Osteoblast (primary cell): ENCODE results near the gene BDKRB2. TPM values are rescaled to one million over a fixed set of nuclear protein-coding genes. Genes with fewer than 3 reads are reported as not detected.

Source experiments
- DNase-seq: peaks from one replicate; pipeline ENCODE4 v3.0.0; 2011; ENCODE audit warnings: low spot score, mixed read lengths; ENCODE audit not compliant: insufficient read length; ENCODE audit errors: missing footprints
- H2AFZ ChIP-seq: 2 replicates; pipeline ENCODE4 v1.6.0; 2011; ENCODE audit warnings: mild to moderate bottlenecking, low read length
- H3K27ac ChIP-seq: 2 replicates; pipeline ENCODE4 v1.5.1; 2011; ENCODE audit warnings: mild to moderate bottlenecking, low read depth, low read length, moderate library complexity
- H3K27me3 ChIP-seq: 2 replicates; pipeline ENCODE4 v1.6.0; 2012; ENCODE audit warnings: mild to moderate bottlenecking, control low read depth, inconsistent platforms, low read length, moderate library complexity; ENCODE audit not compliant: insufficient read depth
- H3K36me3 ChIP-seq: 2 replicates; pipeline ENCODE4 v1.5.1; 2011; ENCODE audit warnings: mild to moderate bottlenecking, low read length, control low read depth, moderate library complexity; ENCODE audit not compliant: insufficient read depth
- H3K4me1 ChIP-seq: 2 replicates; pipeline ENCODE4 v1.5.1; 2011; ENCODE audit warnings: mild to moderate bottlenecking, low read length, control low read depth, moderate library complexity; ENCODE audit not compliant: insufficient read depth
- H3K4me2 ChIP-seq: 2 replicates; pipeline ENCODE4 v1.6.0; 2011; ENCODE audit warnings: mild to moderate bottlenecking, low read length; ENCODE audit not compliant: insufficient read depth
- H3K4me3 ChIP-seq: fragments of 200-600 bp; sonication (generic); 3 replicates; pipeline ENCODE4 v1.5.1; 2012; ENCODE audit warnings: mild to moderate bottlenecking, low read length, inconsistent platforms; ENCODE audit not compliant: insufficient read depth
- H3K79me2 ChIP-seq: 2 replicates; pipeline ENCODE4 v1.6.0; 2012; ENCODE audit warnings: mild to moderate bottlenecking, low read length, control low read depth, inconsistent platforms; ENCODE audit not compliant: insufficient read depth
- H3K9me3 ChIP-seq: 2 replicates; pipeline ENCODE4 v1.5.1; 2011; ENCODE audit warnings: low read depth, low read length, control low read depth
- H4K20me1 ChIP-seq: 2 replicates; pipeline ENCODE4 v1.6.0; 2012; ENCODE audit warnings: mild to moderate bottlenecking, low read length, control low read depth; ENCODE audit not compliant: insufficient read depth
- CTCF ChIP-seq: IDR thresholded peaks from 2 replicates; pipeline ENCODE4 v1.5.1; 2011; ENCODE audit warnings: mild to moderate bottlenecking, low read depth, low read length, moderate library complexity; ENCODE audit errors: extremely low read depth
- total RNA-seq: library from RNA; depleted of rRNA; stranded (reverse); fragments of >200 nt; gene quantifications from 2 replicates; pipeline ENCODE4 v1.2.3, GENCODE V29; 2012

BDKRB2 gene
- total RNA-seq, 1 donor: 7.6 TPM

GRCh38 chr14:96221841-96222240 is 17.2 kb downstream of the BDKRB2 start:
- DNase-seq: no peak

GRCh38 chr14:96224480-96225096 is 19.9 kb downstream of the BDKRB2 start:
- no peak for TF ChIP-seq CTCF
- no peaks in the 10 kb centered on the region for H3K9me3 ChIP-seq
- H3K4me3 ChIP-seq: no peak overlapping the region
- DNase-seq: no peak
- no peaks in the 10 kb centered on the region for H3K36me3 ChIP-seq
- H2AFZ ChIP-seq: no peak overlapping the region
- no peaks in the 10 kb centered on the region for H3K27me3 ChIP-seq
- H3K4me1 ChIP-seq: peaks cover 9% of the 10 kb centered on the region
- no peaks in the 10 kb centered on the region for H3K79me2 ChIP-seq
- H3K27ac ChIP-seq: no peak overlapping the region
- H4K20me1 ChIP-seq: peaks cover 2% of the 10 kb centered on the region
- no peak overlapping the region for H3K4me2 ChIP-seq

More at GRCh38 chr14:96221841-96222240, 17.2 kb downstream of the BDKRB2 start:
- H3K4me1 ChIP-seq: peaks cover 9% of the 10 kb centered on the region
- no peak for TF ChIP-seq CTCF
- H3K9me3 ChIP-seq: no peaks in the 10 kb centered on the region
- no peak overlapping the region for H3K27ac ChIP-seq
- H4K20me1 ChIP-seq: peaks cover 3% of the 10 kb centered on the region
- H3K4me3 ChIP-seq: no peak overlapping the region
- H3K79me2 ChIP-seq: no peaks in the 10 kb centered on the region
- H3K36me3 ChIP-seq: peaks cover 2% of the 10 kb centered on the region
- no peak overlapping the region for H2AFZ ChIP-seq
- no peaks in the 10 kb centered on the region for H3K27me3 ChIP-seq
- H3K4me2 ChIP-seq: no peak overlapping the region

- Histone ChIP-seq H3K27me3 (no peaks in the 10 kb centered on the region), H2AFZ (no peak overlapping the region), H3K9me3 (no peaks in the 10 kb centered on the region), H3K4me2 (no peak overlapping the region), H4K20me1 (peaks cover 2% of the 10 kb centered on the region), H3K36me3 (no peaks in the 10 kb centered on the region), H3K4me3 (no peak overlapping the region), H3K27ac (peak overlapping the region; percentile 33), H3K4me1 (peaks cover 9% of the 10 kb centered on the region), H3K79me2 (no peaks in the 10 kb centered on the region)
- no peak for TF ChIP-seq CTCF
- no peak for DNase-seq
These were observed 20.6 kb downstream of the BDKRB2 start for GRCh38 chr14:96225213-96225612.

- no peak overlapping the region for H3K4me2 ChIP-seq
- peak overlapping the region; percentile 33 for H3K27ac ChIP-seq
- no peak overlapping the region for H2AFZ ChIP-seq
- no peak overlapping the region for H3K4me3 ChIP-seq
- DNase-seq: peak; percentile 93
- no peaks in the 10 kb centered on the region for H3K36me3 ChIP-seq
- H3K9me3 ChIP-seq: no peaks in the 10 kb centered on the region
- no peaks in the 10 kb centered on the region for H3K27me3 ChIP-seq
- peak; percentile 30 for TF ChIP-seq CTCF
- H3K79me2 ChIP-seq: no peaks in the 10 kb centered on the region
- H4K20me1 ChIP-seq: peaks cover 2% of the 10 kb centered on the region
- peaks cover 9% of the 10 kb centered on the region for H3K4me1 ChIP-seq
These were observed 21.1 kb downstream of the BDKRB2 start for GRCh38 chr14:96225745-96226151.
